ENCODE data around the gene RPTOR. TPM values are rescaled to one million over a fixed set of nuclear protein-coding genes. Genes with fewer than 3 reads are reported as not detected.

Gene RPTOR
- total and polyA plus RNA-seq, 4 experiments from 2014 or later = 2.4 to 51.8 (median 29.6) TPM

DNA sequence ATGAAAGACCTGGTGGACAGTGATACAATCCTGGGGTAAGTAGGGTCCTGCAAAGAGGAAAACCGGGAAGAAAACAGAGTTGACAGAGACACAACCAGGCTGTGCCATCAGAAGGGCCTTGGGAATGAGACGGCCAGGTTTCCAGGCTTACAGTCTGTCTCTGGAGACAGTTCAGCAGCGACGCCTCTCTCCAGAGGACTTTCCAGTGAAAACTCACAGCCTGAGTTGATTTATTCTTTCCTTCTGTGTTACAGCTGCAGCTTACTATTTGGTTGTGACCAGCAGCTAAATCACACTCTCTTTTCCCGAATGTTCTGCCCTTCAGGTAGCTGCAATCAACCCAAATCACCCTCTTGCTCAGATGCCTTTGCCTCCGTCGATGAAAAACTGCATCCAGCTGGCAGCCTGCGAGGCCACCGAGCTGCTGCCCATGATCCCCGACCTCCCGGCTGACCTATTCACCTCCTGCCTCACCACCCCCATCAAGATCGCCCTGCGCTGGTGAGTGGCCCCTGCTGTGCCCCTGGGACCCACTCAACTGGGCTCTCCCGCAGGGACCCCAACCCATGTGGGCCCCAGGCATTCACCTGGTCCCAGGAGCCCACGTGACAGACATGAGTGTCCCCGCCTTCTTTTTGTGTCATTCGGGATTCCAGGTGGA, 209.2 kb downstream of the RPTOR start:
- Mint-ChIP-seq H3K4me3 (no peak overlapping the region), H3K27ac (no peak overlapping the region), H3K36me3 (peaks cover 28 to 31% of the 10 kb centered on the region in 2 donors), H3K4me1 (peaks cover 13 to 51% (median 17%) of the 10 kb centered on the region in 4 donors), H3K9me3 (no peaks in the 10 kb centered on the region), H3K27me3 (no peaks in the 10 kb centered on the region)
- no peaks in the 10 kb centered on the region for H3K27me3 ChIP-seq (ENCODE audit: insufficient read depth, low read length)
- CTCF ChIA-PET (ENCODE audit: partially characterized antibody) = no interaction called here
- H3K4me3 ChIP-seq (ENCODE audit: low read length in 2 of 2) = no peak overlapping the region
- H3K4me1 ChIP-seq (ENCODE audit: insufficient read depth, low read length) = peaks cover 11% of the 10 kb centered on the region
- POLR2A ChIA-PET (ENCODE audit: partially characterized antibody) = no interaction called here
- H3K27ac ChIP-seq (ENCODE audit: low read depth, low read length) = no peak overlapping the region
- peaks cover 11% of the 10 kb centered on the region for H3K36me3 ChIP-seq (ENCODE audit: insufficient read depth, low read length)
- no peaks in the 10 kb centered on the region for H3K9me3 ChIP-seq (ENCODE audit: control insufficient read depth in 1 of 2, low read length in 2 of 2)
- intact Hi-C loops (cut with micrococcal nuclease) = no loop called here
- DNase-seq = no peak

GRCh38 chr17:80754846-80755245, 210.2 kb downstream of the RPTOR start:
- H3K27me3 Mint-ChIP-seq = no peaks in the 10 kb centered on the region
- H3K4me3 Mint-ChIP-seq = no peak overlapping the region
- CTCF ChIA-PET (ENCODE audit: partially characterized antibody) = no interaction called here
- intact Hi-C loops (cut with micrococcal nuclease) = no loop called here
- Histone ChIP-seq H3K4me1 (ENCODE audit: insufficient read depth, low read length) (peaks cover 22% of the 10 kb centered on the region), H3K4me3 (ENCODE audit: low read length in 2 of 2) (no peak overlapping the region), H3K36me3 (ENCODE audit: insufficient read depth, low read length) (peaks cover 11% of the 10 kb centered on the region), H3K9me3 (ENCODE audit: control insufficient read depth in 1 of 2, low read length in 2 of 2) (no peaks in the 10 kb centered on the region), H3K27me3 (ENCODE audit: insufficient read depth, low read length) (no peaks in the 10 kb centered on the region), H3K27ac (ENCODE audit: low read depth, low read length) (no peak overlapping the region)
- peak overlapping the region in 1 of 7 donors; percentile 31 for H3K27ac Mint-ChIP-seq
- no peak for DNase-seq
- H3K9me3 Mint-ChIP-seq = no peaks in the 10 kb centered on the region
- H3K36me3 Mint-ChIP-seq = peaks cover 29 to 31% of the 10 kb centered on the region in 2 donors
- POLR2A ChIA-PET (ENCODE audit: partially characterized antibody) = interaction anchor here (0.8 kb wide), 1 partner anchor 34 kb away, joined by 3 read pairs; no protein-coding TSS in a partner anchor
- H3K4me1 Mint-ChIP-seq = peaks cover 20 to 61% (median 26%) of the 10 kb centered on the region in 4 donors

- H3K4me1 ChIP-seq (ENCODE audit: insufficient read depth, low read length) = peaks cover 28% of the 10 kb centered on the region
- H3K27me3 ChIP-seq (ENCODE audit: insufficient read depth, low read length) = no peaks in the 10 kb centered on the region
- ChIA-PET POLR2A (ENCODE audit: partially characterized antibody) (interaction anchor here (0.9 kb wide), 1 partner anchor 91 kb away, joined by 4 read pairs; no protein-coding TSS in a partner anchor), CTCF (ENCODE audit: partially characterized antibody) (interaction anchor here (0.7 kb wide), 1 partner anchor 72 kb away, joined by 4 read pairs; no protein-coding TSS in a partner anchor)
- H3K4me3 ChIP-seq (ENCODE audit: low read length in 2 of 2) = no peak overlapping the region
- H3K27ac ChIP-seq (ENCODE audit: low read depth, low read length) = no peak overlapping the region
- H3K9me3 ChIP-seq (ENCODE audit: control insufficient read depth in 1 of 2, low read length in 2 of 2) = no peaks in the 10 kb centered on the region
- H3K4me3 Mint-ChIP-seq = no peak overlapping the region
- DNase-seq = no peak
- H3K4me1 Mint-ChIP-seq = peaks cover 23 to 63% (median 33%) of the 10 kb centered on the region in 4 donors
- H3K27me3 Mint-ChIP-seq = no peaks in the 10 kb centered on the region
- H3K36me3 Mint-ChIP-seq = peaks cover 30 to 31% of the 10 kb centered on the region in 2 donors
- no peaks in the 10 kb centered on the region for H3K9me3 Mint-ChIP-seq
- peaks cover 11% of the 10 kb centered on the region for H3K36me3 ChIP-seq (ENCODE audit: insufficient read depth, low read length)
- intact Hi-C loops (cut with micrococcal nuclease) = no loop called here
- H3K27ac Mint-ChIP-seq = peak overlapping the region in 5 of 7 donors; percentile 11 to 73 (median 35)
These were observed 211.2 kb downstream of the RPTOR start for GRCh38 chr17:80755650-80756405.

- Mint-ChIP-seq H3K27me3 (no peaks in the 10 kb centered on the region), H3K27ac (peak overlapping the region; percentile 88 to 94 (median 91)), H3K9me3 (no peaks in the 10 kb centered on the region), H3K4me1 (peaks cover 41 to 77% (median 57%) of the 10 kb centered on the region in 4 donors), H3K4me3 (peak overlapping the region in 7 of 8 donors; percentile 33 to 74 (median 60)), H3K36me3 (peaks cover 28 to 29% of the 10 kb centered on the region in 2 donors)
- ChIA-PET CTCF (ENCODE audit: partially characterized antibody) (interaction anchor here (0.8 to 1.4 kb wide), 3 partner anchors 31 to 141 kb away, joined by 3 read pairs; no protein-coding TSS in a partner anchor), POLR2A (ENCODE audit: partially characterized antibody) (interaction anchor here (0.9 to 2.3 kb wide), 10 partner anchors 16 to 133 kb away, joined by 3 to 8 read pairs (median 4); no protein-coding TSS in a partner anchor)
- Histone ChIP-seq H3K4me3 (ENCODE audit: low read length in 2 of 2) (peak overlapping the region in 1 of 2 donors; percentile 6), H3K27ac (ENCODE audit: low read depth, low read length) (peak overlapping the region; percentile 45), H3K36me3 (ENCODE audit: insufficient read depth, low read length) (peaks cover 9% of the 10 kb centered on the region), H3K27me3 (ENCODE audit: insufficient read depth, low read length) (no peaks in the 10 kb centered on the region), H3K9me3 (ENCODE audit: control insufficient read depth in 1 of 2, low read length in 2 of 2) (no peaks in the 10 kb centered on the region), H3K4me1 (ENCODE audit: insufficient read depth, low read length) (peaks cover 56% of the 10 kb centered on the region)
- intact Hi-C loops (cut with micrococcal nuclease) = no loop called here
- peak in 3 of 5 donors; percentile 45 to 58 (median 49) for DNase-seq
These were observed 214.1 kb downstream of the RPTOR start for GRCh38 chr17:80758481-80759376.

- peak in 1 of 5 donors; percentile 62 for DNase-seq
- Histone ChIP-seq H3K4me3 (ENCODE audit: low read length in 2 of 2) (no peak overlapping the region), H3K27ac (ENCODE audit: low read depth, low read length) (peak overlapping the region; percentile 45), H3K36me3 (ENCODE audit: insufficient read depth, low read length) (peaks cover 3% of the 10 kb centered on the region), H3K9me3 (ENCODE audit: control insufficient read depth in 1 of 2, low read length in 2 of 2) (no peaks in the 10 kb centered on the region), H3K27me3 (ENCODE audit: insufficient read depth, low read length) (no peaks in the 10 kb centered on the region), H3K4me1 (ENCODE audit: insufficient read depth, low read length) (peaks cover 56% of the 10 kb centered on the region)
- no peaks in the 10 kb centered on the region for H3K9me3 Mint-ChIP-seq
- peaks cover 43 to 78% (median 59%) of the 10 kb centered on the region in 4 donors for H3K4me1 Mint-ChIP-seq
- H3K4me3 Mint-ChIP-seq = peak overlapping the region in 7 of 8 donors; percentile 7 to 74 (median 39)
- ChIA-PET CTCF (ENCODE audit: partially characterized antibody) (interaction anchor here (1.1 to 1.4 kb wide), 2 partner anchors 52 to 140 kb away, joined by 3 read pairs; no protein-coding TSS in a partner anchor), POLR2A (ENCODE audit: partially characterized antibody) (interaction anchor here (0.7 to 2.3 kb wide), 9 partner anchors 16 to 295 kb away, joined by 3 to 8 read pairs (median 4); no protein-coding TSS in a partner anchor)
- peak overlapping the region; percentile 88 to 94 (median 91) for H3K27ac Mint-ChIP-seq
- peaks cover 22 to 23% of the 10 kb centered on the region in 2 donors for H3K36me3 Mint-ChIP-seq
- no peaks in the 10 kb centered on the region for H3K27me3 Mint-ChIP-seq
- intact Hi-C loops (cut with micrococcal nuclease) = no loop called here
These were observed 214.7 kb downstream of the RPTOR start for GRCh38 chr17:80759377-80759673.

GRCh38 chr17:80760511-80760911, 215.9 kb downstream of the RPTOR start:
- H3K27ac ChIP-seq (ENCODE audit: low read depth, low read length) = peak overlapping the region; percentile 49
- Mint-ChIP-seq H3K4me1 (peaks cover 52 to 84% (median 69%) of the 10 kb centered on the region in 4 donors), H3K27me3 (no peaks in the 10 kb centered on the region), H3K9me3 (no peaks in the 10 kb centered on the region), H3K27ac (peak overlapping the region; percentile 29 to 96 (median 94)), H3K4me3 (peak overlapping the region in 4 of 8 donors; percentile 33 to 87 (median 80)), H3K36me3 (peaks cover 16 to 17% of the 10 kb centered on the region in 2 donors)
- no peaks in the 10 kb centered on the region for H3K36me3 ChIP-seq (ENCODE audit: insufficient read depth, low read length)
- peaks cover 64% of the 10 kb centered on the region for H3K4me1 ChIP-seq (ENCODE audit: insufficient read depth, low read length)
- no peaks in the 10 kb centered on the region for H3K27me3 ChIP-seq (ENCODE audit: insufficient read depth, low read length)
- ChIA-PET CTCF (ENCODE audit: partially characterized antibody) (no interaction called here), POLR2A (ENCODE audit: partially characterized antibody) (interaction anchor here (0.8 to 3.9 kb wide), 3 partner anchors 28 to 132 kb away, joined by 3 to 30 read pairs (median 18); no protein-coding TSS in a partner anchor)
- H3K4me3 ChIP-seq (ENCODE audit: low read length in 2 of 2) = no peak overlapping the region
- intact Hi-C loops (cut with micrococcal nuclease) = loop anchor here (5.0 kb wide), 1 partner anchor 132 kb away; no protein-coding TSS in a partner anchor
- DNase-seq = no peak
- no peaks in the 10 kb centered on the region for H3K9me3 ChIP-seq (ENCODE audit: control insufficient read depth in 1 of 2, low read length in 2 of 2)

Measured in CD4-positive, alpha-beta memory T cell (primary cell).